GM23248 (cell line): Measurements from ENCODE around the gene TPRG1L. TPM values are rescaled to one million over a fixed set of nuclear protein-coding genes. Genes with fewer than 3 reads are reported as not detected.

Source experiments
- DNase-seq: peaks from one replicate; pipeline ENCODE4 v3.0.0-alpha.2; 2015
- H2AFZ ChIP-seq: fragments of 200-600 bp; sonication (generic); 2 replicates; pipeline ENCODE4 v1.6.1; 2016; ENCODE audit warnings: antibody characterized with exemption
- H3F3A ChIP-seq: fragments of 200-600 bp; sonication (generic); 2 replicates; pipeline ENCODE4 v1.6.1; 2016; ENCODE audit warnings: mild to moderate bottlenecking, antibody characterized with exemption, mixed run types; ENCODE audit not compliant: insufficient read depth
- H3K27ac ChIP-seq: fragments of 200-600 bp; sonication (generic); 2 replicates; pipeline ENCODE4 v1.5.1; 2016; ENCODE audit warnings: mild to moderate bottlenecking
- H3K27me3 ChIP-seq: fragments of 200-600 bp; sonication (generic); replicated peaks from 2 replicates; pipeline ENCODE4 v1.6.1; 2016; ENCODE audit warnings: mild to moderate bottlenecking; ENCODE audit not compliant: insufficient read depth
- H3K36me3 ChIP-seq: fragments of 200-600 bp; sonication (generic); 2 replicates; pipeline ENCODE4 v1.6.1; 2016; ENCODE audit warnings: low read depth, mild to moderate bottlenecking
- H3K4me1 ChIP-seq: fragments of 200-600 bp; sonication (generic); 2 replicates; pipeline ENCODE4 v1.6.1; 2016; ENCODE audit warnings: mild to moderate bottlenecking; ENCODE audit not compliant: insufficient read depth
- H3K4me2 ChIP-seq: fragments of 200-600 bp; sonication (generic); one replicate; pipeline ENCODE4 v1.6.1; 2016; ENCODE audit warnings: mild to moderate bottlenecking; ENCODE audit not compliant: unreplicated experiment
- H3K4me3 ChIP-seq: fragments of 200-600 bp; sonication (generic); 2 replicates; pipeline ENCODE4 v1.5.1; 2016; ENCODE audit warnings: mild to moderate bottlenecking
- H3K79me2 ChIP-seq: fragments of 200-600 bp; sonication (generic); 2 replicates; pipeline ENCODE4 v1.6.1; 2016; ENCODE audit warnings: mild to moderate bottlenecking; ENCODE audit not compliant: insufficient read depth
- H3K9ac ChIP-seq: fragments of 200-600 bp; sonication (generic); 2 replicates; pipeline ENCODE4 v1.6.1; 2016; ENCODE audit warnings: mild to moderate bottlenecking
- H3K9me2 ChIP-seq: fragments of 200-600 bp; sonication (generic); 2 replicates; pipeline ENCODE4 v1.6.1; 2016; ENCODE audit warnings: mixed run types, mild to moderate bottlenecking, moderate library complexity; ENCODE audit not compliant: insufficient read depth
- H3K9me3 ChIP-seq: fragments of 200-600 bp; sonication (generic); one replicate; pipeline ENCODE4 v1.6.1; 2017; ENCODE audit warnings: low read depth
- H4K20me1 ChIP-seq: fragments of 200-600 bp; sonication (generic); 2 replicates; pipeline ENCODE4 v1.6.0; 2016; ENCODE audit not compliant: insufficient read depth
- EZH2 ChIP-seq: fragments of 200-600 bp; sonication (generic); IDR thresholded peaks from 2 replicates; pipeline ENCODE4 v1.6.1; 2018; ENCODE audit warnings: antibody characterized with exemption, mild to moderate bottlenecking; ENCODE audit not compliant: insufficient read depth, poor library complexity, severe bottlenecking
- EZH2phosphoT487 ChIP-seq: fragments of 200-600 bp; sonication (generic); IDR thresholded peaks from 2 replicates; pipeline ENCODE4 v1.6.1; 2018; ENCODE audit warnings: antibody characterized with exemption, moderate library complexity, mild to moderate bottlenecking, low read depth; ENCODE audit not compliant: insufficient read depth
- WGBS, 2 experiments: methylation state at CpG; one replicate each; pipeline ENCODE4 v1.1.6; 2015 to 2017; ENCODE audit warnings: low lambda C conversion rate in 2 of 2, low coverage in 1 of 2; ENCODE audit errors: missing lambda C conversion rate in 2 of 2; 5-methylcytosine and 5-hydroxymethylcytosine counted together
- in situ Hi-C: fragments of 300-500 bp; cut with MboI; formaldehyde crosslinking; loops from 2 replicates; pipeline ENCODE4 v1.15.0; 2020
- polyA plus RNA-seq: library from polyadenylated mRNA; unstranded; fragments of >200 nt; fragmentation: Nextera tagmentation; extraction: Ambion mirVana; gene quantifications from 2 replicates; pipeline ENCODE4 v1.2.1, GENCODE V29; 2016
- total RNA-seq: library from RNA; depleted of rRNA; stranded (reverse); fragments of >200 nt; shearing (Covaris generic); gene quantifications from 2 replicates; pipeline ENCODE4 v1.2.3, GENCODE V29; 2014

Gene TPRG1L
- total and polyA plus RNA-seq, 2 experiments from 2014 or later, result 30.7 to 30.9 TPM

DNA sequence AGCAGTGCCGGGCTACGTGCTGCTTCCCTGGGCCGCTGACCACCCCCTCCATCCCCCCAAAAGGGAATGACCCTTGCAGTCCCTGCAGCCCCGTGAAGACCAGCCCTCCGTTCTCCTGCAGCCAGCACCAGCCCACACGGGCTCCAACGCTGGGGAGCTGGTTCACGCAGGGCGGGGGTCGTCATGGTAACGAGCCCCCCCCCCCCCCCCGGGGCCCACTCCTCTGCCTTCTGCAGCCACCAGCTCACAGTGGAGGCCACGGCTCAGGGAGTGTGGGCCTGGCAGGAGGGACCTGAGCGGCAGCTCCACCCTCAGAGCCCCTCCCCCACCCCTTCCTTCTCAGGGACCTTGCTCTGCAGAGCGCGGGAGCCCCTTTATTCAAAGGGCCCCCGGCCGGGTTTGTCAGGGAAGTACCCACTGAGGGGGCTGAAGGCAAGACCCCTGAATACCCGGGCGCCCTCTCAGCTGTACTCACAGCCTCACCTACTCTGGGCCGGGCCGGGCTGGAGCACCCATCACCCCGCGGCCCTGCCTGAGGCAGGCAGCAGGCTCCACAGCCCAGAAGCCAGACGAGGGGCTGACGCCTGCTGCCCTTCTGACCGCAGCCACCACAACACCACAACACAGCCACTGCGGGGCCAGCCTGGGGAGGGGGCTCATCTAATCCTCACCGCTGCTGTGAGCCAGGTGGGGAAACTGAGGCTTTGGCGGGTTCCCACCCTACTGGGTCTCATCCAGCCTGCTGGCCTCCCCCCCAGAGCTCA is 26.1 kb upstream of the TPRG1L start:
- H3K9me3 ChIP-seq, result no peaks in the 10 kb centered on the region
- no peak overlapping the region for H3K4me3 ChIP-seq
- H3K36me3 ChIP-seq, result no peaks in the 10 kb centered on the region
- no peak overlapping the region for H3K27ac ChIP-seq
- no peaks in the 10 kb centered on the region for H3K9me2 ChIP-seq
- H3K4me2 ChIP-seq, result no peak overlapping the region
- WGBS, 2 experiments, result 53 to 68% methylated on average over 21 to 30 of the region's 30 CpGs
- in situ Hi-C loops, result no loop called here
- TF ChIP-seq EZH2phosphoT487, result no peak
- TF ChIP-seq EZH2, result no peak
- DNase-seq, result no peak
- no peaks in the 10 kb centered on the region for H3K4me1 ChIP-seq
- H3K27me3 ChIP-seq, result no peaks in the 10 kb centered on the region
- no peak overlapping the region for H2AFZ ChIP-seq
- no peaks in the 10 kb centered on the region for H3K79me2 ChIP-seq
- no peaks in the 10 kb centered on the region for H4K20me1 ChIP-seq
- no peak overlapping the region for H3K9ac ChIP-seq
- no peaks in the 10 kb centered on the region for H3F3A ChIP-seq

DNA sequence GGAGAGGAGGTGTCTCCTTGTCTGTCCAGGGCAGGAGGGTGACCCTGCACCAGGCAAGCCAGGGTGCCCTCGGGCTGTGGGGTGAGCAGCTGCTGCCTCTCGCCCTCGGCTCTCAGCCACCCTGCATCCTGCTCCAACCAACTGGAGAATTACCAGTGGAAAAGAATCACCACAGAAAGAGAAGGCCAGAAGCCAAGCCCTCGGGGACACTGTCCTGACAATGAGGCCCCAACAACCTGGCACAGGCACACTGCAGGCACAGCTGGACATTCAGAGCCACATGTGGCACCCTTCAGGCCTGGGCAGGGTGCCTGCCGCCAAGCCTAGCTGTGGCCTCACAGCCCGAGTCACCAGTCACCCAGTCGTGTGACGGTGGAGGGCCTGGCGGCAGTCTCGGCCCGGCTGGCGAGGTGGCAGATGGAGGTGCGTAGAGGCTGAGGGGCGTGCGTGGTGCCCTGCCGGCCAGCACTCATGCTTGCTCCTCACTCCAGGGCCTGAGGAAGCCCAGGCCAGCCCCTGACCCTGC is 25.5 kb upstream of the TPRG1L start:
- in situ Hi-C loops, result no loop called here
- Histone ChIP-seq H3K4me1 (no peaks in the 10 kb centered on the region), H3F3A (no peaks in the 10 kb centered on the region), H3K79me2 (no peaks in the 10 kb centered on the region), H3K4me2 (no peak overlapping the region), H3K9me2 (no peaks in the 10 kb centered on the region), H4K20me1 (no peaks in the 10 kb centered on the region), H3K27ac (no peak overlapping the region), H3K27me3 (no peaks in the 10 kb centered on the region), H3K4me3 (no peak overlapping the region), H3K9ac (no peak overlapping the region), H3K9me3 (no peaks in the 10 kb centered on the region), H2AFZ (no peak overlapping the region), H3K36me3 (no peaks in the 10 kb centered on the region)
- TF ChIP-seq EZH2 (no peak), EZH2phosphoT487 (no peak)
- WGBS, 2 experiments, result 69 to 72% methylated on average over 14 to 16 of the region's 16 CpGs
- no peak for DNase-seq

DNA sequence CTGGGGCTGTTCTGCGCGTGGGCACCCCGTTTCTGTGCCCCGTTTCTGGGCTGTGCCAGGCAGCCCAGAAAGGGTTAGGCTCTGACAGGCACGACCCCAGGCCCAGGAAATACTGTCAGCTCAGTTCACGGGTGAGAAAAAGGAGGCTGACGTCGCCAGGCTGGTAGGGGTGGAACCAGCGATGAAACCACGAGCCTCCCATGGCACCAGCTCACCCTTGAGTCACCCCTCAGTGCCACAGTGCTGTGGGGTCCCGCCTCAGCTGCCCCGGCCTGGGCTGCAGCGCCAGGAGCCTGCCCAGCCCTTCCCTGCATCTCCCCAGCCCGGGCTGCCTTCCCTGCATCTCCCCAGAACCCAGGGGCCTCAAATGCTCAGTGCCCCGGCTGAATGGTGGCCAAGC is 25.0 kb upstream of the TPRG1L start:
- Histone ChIP-seq H3K27ac (no peak overlapping the region), H3K4me3 (no peak overlapping the region), H3K79me2 (no peaks in the 10 kb centered on the region), H4K20me1 (no peaks in the 10 kb centered on the region), H3K9me3 (no peaks in the 10 kb centered on the region), H3F3A (no peaks in the 10 kb centered on the region), H2AFZ (no peak overlapping the region), H3K4me2 (no peak overlapping the region), H3K9me2 (no peaks in the 10 kb centered on the region), H3K4me1 (no peaks in the 10 kb centered on the region), H3K27me3 (no peaks in the 10 kb centered on the region), H3K36me3 (no peaks in the 10 kb centered on the region), H3K9ac (no peak overlapping the region)
- in situ Hi-C loops, result no loop called here
- 61 to 62% methylated on average over 11 to 14 of the region's 15 CpGs for WGBS, 2 experiments
- DNase-seq, result no peak
- TF ChIP-seq EZH2phosphoT487 (no peak), EZH2 (no peak)

DNA sequence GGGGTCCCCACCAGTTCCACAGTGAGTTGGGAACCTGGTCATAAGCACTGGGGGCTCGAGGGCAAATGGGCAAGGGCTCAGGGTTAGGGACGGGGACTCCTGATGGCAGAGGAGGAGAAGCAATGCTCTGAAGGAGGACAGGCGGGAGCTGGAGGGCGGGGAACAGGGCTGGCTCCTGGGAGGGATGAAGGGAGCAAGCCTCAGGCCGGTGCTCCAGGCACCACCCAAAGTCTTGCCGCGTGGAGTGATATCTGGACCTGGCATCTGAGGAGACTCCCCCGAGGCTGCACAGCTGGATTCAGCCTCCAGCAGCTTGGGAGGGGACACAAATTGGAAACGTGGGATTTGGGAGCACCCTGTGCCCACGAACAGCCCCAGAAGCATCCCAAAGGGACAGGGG is 24.5 kb upstream of the TPRG1L start:
- H3K9ac ChIP-seq, result no peak overlapping the region
- in situ Hi-C loops, result no loop called here
- H3K27me3 ChIP-seq, result no peaks in the 10 kb centered on the region
- H3K27ac ChIP-seq, result no peak overlapping the region
- no peak overlapping the region for H2AFZ ChIP-seq
- no peak overlapping the region for H3K4me2 ChIP-seq
- H3K4me3 ChIP-seq, result no peak overlapping the region
- no peaks in the 10 kb centered on the region for H3K4me1 ChIP-seq
- no peak for DNase-seq
- H3K9me2 ChIP-seq, result no peaks in the 10 kb centered on the region
- H3K36me3 ChIP-seq, result no peaks in the 10 kb centered on the region
- 57 to 69% methylated on average over 9 to 10 of the region's 10 CpGs for WGBS, 2 experiments
- H3K9me3 ChIP-seq, result no peaks in the 10 kb centered on the region
- no peaks in the 10 kb centered on the region for H3K79me2 ChIP-seq
- TF ChIP-seq EZH2phosphoT487 (no peak), EZH2 (no peak)
- H3F3A ChIP-seq, result no peaks in the 10 kb centered on the region
- no peaks in the 10 kb centered on the region for H4K20me1 ChIP-seq
